CD14-positive monocyte (primary cell): ENCODE data around the gene POMGNT2. TPM values are rescaled to one million over a fixed set of nuclear protein-coding genes. Genes with fewer than 3 reads are reported as not detected.

Experiments used
- DNase-seq, 3 donors: peaks; one replicate each; pipeline ENCODE4 v3.0.0-alpha.2; 2011 to 2022
- H2AFZ ChIP-seq: 2 replicates; pipeline ENCODE4 v1.6.0; 2012; ENCODE audit warnings: mild to moderate bottlenecking, low read depth, low read length, inconsistent platforms; ENCODE audit not compliant: insufficient read depth, poor library complexity, severe bottlenecking
- H3K27ac ChIP-seq, 2 donors: 1 replicate in 1 of 2; 2 replicates in 1 of 2; pipeline ENCODE4 v1.5.1; 2012 to 2013; ENCODE audit warnings: low read length in 2 of 2, control low read depth in 1 of 2, inconsistent platforms in 1 of 2, low read depth in 1 of 2, mild to moderate bottlenecking in 1 of 2
- H3K27me3 ChIP-seq, 2 donors: one replicate each; pipeline versions ENCODE4 v1.6.0 to v1.6.1; 2011 to 2013; ENCODE audit warnings: low read length in 2 of 2; ENCODE audit not compliant: control insufficient read depth in 2 of 2, insufficient read depth in 2 of 2
- H3K36me3 ChIP-seq, 2 donors: replicated peaks in 1 of 2; 1 replicate in 1 of 2; 2 replicates in 1 of 2; pipeline versions ENCODE4 v1.5.1 to v1.6.1; 2012 to 2013; ENCODE audit warnings: low read length in 2 of 2, control low read depth in 1 of 2, inconsistent platforms in 1 of 2, mild to moderate bottlenecking in 1 of 2; ENCODE audit not compliant: insufficient read depth in 2 of 2, control insufficient read depth in 1 of 2
- H3K4me1 ChIP-seq, 2 donors: 1 replicate in 1 of 2; 2 replicates in 1 of 2; pipeline versions ENCODE4 v1.5.1 to v1.6.1; 2012 to 2013; ENCODE audit warnings: low read length in 2 of 2, control low read depth in 1 of 2, inconsistent platforms in 1 of 2, mild to moderate bottlenecking in 1 of 2, moderate library complexity in 1 of 2; ENCODE audit not compliant: insufficient read depth in 2 of 2, control insufficient read depth in 1 of 2
- H3K4me2 ChIP-seq: replicated peaks from 2 replicates; pipeline ENCODE3; 2012; ENCODE audit warnings: low read length, moderate library complexity, mild to moderate bottlenecking; ENCODE audit not compliant: poor library complexity, severe bottlenecking; ENCODE audit errors: extremely low read depth
- H3K4me3 ChIP-seq, 3 experiments: fragments of 200-600 bp in 1 of 3; sonication (generic) in 1 of 3; replicated peaks in 1 of 3; 1 replicate in 2 of 3; 2 replicates in 1 of 3; pipeline ENCODE4 v1.5.1; 2011 to 2013; ENCODE audit warnings: low read length in 3 of 3, mild to moderate bottlenecking in 3 of 3, control low read depth in 2 of 3, low read depth in 2 of 3, inconsistent platforms in 1 of 3, moderate library complexity in 1 of 3
- H3K79me2 ChIP-seq: 2 replicates; pipeline ENCODE4 v1.6.0; 2012; ENCODE audit warnings: mild to moderate bottlenecking, control low read depth, inconsistent platforms, low read length, moderate library complexity; ENCODE audit not compliant: insufficient read depth
- H3K9ac ChIP-seq: 2 replicates; pipeline ENCODE4 v1.6.0; 2017; ENCODE audit warnings: low read length, mild to moderate bottlenecking; ENCODE audit not compliant: insufficient read depth, poor library complexity, severe bottlenecking
- H3K9me3 ChIP-seq, 2 donors: replicated peaks in 1 of 2; 1 replicate in 1 of 2; 2 replicates in 1 of 2; pipeline versions ENCODE4 v1.5.1 to v1.6.1; 2012 to 2013; ENCODE audit warnings: low read length in 2 of 2, control low read depth in 1 of 2; ENCODE audit not compliant: control insufficient read depth in 1 of 2, insufficient read depth in 1 of 2
- H4K20me1 ChIP-seq: 2 replicates; pipeline ENCODE4 v1.6.0; 2012; ENCODE audit warnings: mild to moderate bottlenecking, low read length, control low read depth, moderate library complexity; ENCODE audit not compliant: insufficient read depth
- H3K27ac Mint-ChIP-seq, 7 donors: one replicate each; pipeline ENCODE4 v1.8.0; 2020; ENCODE audit warnings: mild to moderate bottlenecking in 7 of 7, mixed read lengths in 7 of 7, moderate library complexity in 6 of 7, inconsistent platforms in 2 of 7
- H3K27me3 Mint-ChIP-seq, 3 donors: one replicate each; pipeline ENCODE4 v1.8.0; 2021 to 2022; ENCODE audit warnings: low read depth in 3 of 3, mild to moderate bottlenecking in 3 of 3, mixed read lengths in 3 of 3, moderate library complexity in 3 of 3, inconsistent platforms in 1 of 3
- H3K36me3 Mint-ChIP-seq, 2 donors: one replicate each; pipeline ENCODE4 v1.8.0; 2020; ENCODE audit warnings: mixed read lengths in 2 of 2, inconsistent platforms in 1 of 2, mild to moderate bottlenecking in 1 of 2
- H3K4me1 Mint-ChIP-seq: one replicate; pipeline ENCODE4 v1.8.0; 2020; ENCODE audit warnings: mild to moderate bottlenecking, mixed read lengths
- H3K4me3 Mint-ChIP-seq, 2 donors: one replicate each; pipeline ENCODE4 v1.8.0; 2020; ENCODE audit warnings: mild to moderate bottlenecking in 2 of 2, mixed read lengths in 2 of 2, moderate library complexity in 1 of 2
- H3K9me3 Mint-ChIP-seq, 7 donors: one replicate each; pipeline ENCODE4 v1.8.0; 2020 to 2022; ENCODE audit warnings: mixed read lengths in 7 of 7, mild to moderate bottlenecking in 6 of 7, moderate library complexity in 6 of 7, inconsistent platforms in 2 of 7
- WGBS: methylation state at CpG from one replicate; pipeline ENCODE4 v1.1.5; 2013; ENCODE audit warnings: missing lambda C conversion rate; ENCODE audit not compliant: insufficient coverage; 5-methylcytosine and 5-hydroxymethylcytosine counted together
- intact Hi-C, 2 donors: fragments of 100-400 bp; cut with micrococcal nuclease; formaldehyde crosslinking; loops; one replicate each; pipeline versions ENCODE4 v1.15.0 to v1.15.1; 2023
- polyA plus RNA-seq, 3 donors: library from polyadenylated mRNA; depleted of rRNA in 1 of 3; unstranded in 2 of 3; stranded (reverse) in 1 of 3; fragments of 300-500 nt in 2 of 3; fragments of >200 nt in 1 of 3; fragmentation: Illumina TruSeq in 2 of 3; gene quantifications; 1 replicate in 2 of 3; 2 replicates in 1 of 3; pipeline ENCODE4 v1.2.3, GENCODE V29; 2012 to 2021
- TF ChIP-seq, protein P1 (sequence below): fragments of 200-600 bp; IDR thresholded peaks from one replicate; pipeline ENCODE4 v1.8.0; 2022; ENCODE audit warnings: antibody characterized with exemption, mild to moderate bottlenecking

Gene POMGNT2
- polyA plus RNA-seq, 3 donors: 4.3 to 5.1 (median 4.4) TPM

DNA sequence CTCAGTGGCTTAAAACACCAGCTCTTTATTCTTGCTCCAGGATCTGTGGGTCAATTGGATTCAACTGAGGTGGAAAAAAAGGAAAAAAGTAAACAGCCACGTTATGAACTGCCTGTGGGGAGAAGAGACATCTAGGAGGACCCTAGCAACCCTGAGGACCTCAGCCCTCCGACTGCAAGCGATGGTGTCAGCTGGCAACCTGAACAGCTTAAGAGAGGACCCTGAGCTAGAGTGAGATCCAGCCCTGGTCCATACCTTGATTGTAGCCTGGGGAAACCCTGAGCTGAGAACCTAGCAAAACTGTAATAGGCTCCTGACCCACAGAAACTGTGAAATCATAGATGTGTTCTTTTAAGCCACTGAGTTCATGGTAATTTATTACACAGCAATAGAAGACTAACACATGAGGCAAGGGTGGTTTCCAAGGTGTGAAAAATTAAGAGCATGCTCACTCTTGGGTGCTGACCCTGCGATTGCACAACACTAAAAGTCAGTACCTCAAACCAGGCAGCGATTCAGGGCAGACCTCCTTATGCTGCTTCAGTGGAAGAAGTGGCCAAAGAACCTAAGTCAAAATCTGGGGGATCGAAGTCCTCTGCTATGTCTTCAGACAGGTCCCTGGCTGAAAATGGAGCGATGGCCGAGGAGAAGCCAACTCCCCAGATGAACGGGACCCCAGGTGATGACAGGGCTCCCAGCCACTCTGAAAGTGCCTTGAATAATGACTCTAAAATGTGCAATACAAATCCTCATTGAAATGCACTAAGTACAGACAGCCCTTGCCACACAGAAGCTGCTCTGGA lies 69.1 kb downstream of the POMGNT2 start:
- Histone ChIP-seq H3K4me1 (peaks cover 0 to 2% of the 10 kb centered on the region in 2 donors), H3K9me3 (no peaks in the 10 kb centered on the region), H2AFZ (no peak overlapping the region), H3K36me3 (no peaks in the 10 kb centered on the region), H3K9ac (no peak overlapping the region), H3K27ac (no peak overlapping the region), H3K27me3 (no peaks in the 10 kb centered on the region), H4K20me1 (no peaks in the 10 kb centered on the region), H3K4me2 (no peak overlapping the region), H3K4me3 (no peak overlapping the region), H3K79me2 (no peaks in the 10 kb centered on the region)
- DNase-seq: no peak
- no peak overlapping the region for H3K4me3 Mint-ChIP-seq
- H3K27ac Mint-ChIP-seq: no peak overlapping the region
- H3K4me1 Mint-ChIP-seq: peaks cover 4% of the 10 kb centered on the region
- TF ChIP-seq, protein P1, sequence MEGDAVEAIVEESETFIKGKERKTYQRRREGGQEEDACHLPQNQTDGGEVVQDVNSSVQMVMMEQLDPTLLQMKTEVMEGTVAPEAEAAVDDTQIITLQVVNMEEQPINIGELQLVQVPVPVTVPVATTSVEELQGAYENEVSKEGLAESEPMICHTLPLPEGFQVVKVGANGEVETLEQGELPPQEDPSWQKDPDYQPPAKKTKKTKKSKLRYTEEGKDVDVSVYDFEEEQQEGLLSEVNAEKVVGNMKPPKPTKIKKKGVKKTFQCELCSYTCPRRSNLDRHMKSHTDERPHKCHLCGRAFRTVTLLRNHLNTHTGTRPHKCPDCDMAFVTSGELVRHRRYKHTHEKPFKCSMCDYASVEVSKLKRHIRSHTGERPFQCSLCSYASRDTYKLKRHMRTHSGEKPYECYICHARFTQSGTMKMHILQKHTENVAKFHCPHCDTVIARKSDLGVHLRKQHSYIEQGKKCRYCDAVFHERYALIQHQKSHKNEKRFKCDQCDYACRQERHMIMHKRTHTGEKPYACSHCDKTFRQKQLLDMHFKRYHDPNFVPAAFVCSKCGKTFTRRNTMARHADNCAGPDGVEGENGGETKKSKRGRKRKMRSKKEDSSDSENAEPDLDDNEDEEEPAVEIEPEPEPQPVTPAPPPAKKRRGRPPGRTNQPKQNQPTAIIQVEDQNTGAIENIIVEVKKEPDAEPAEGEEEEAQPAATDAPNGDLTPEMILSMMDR: no peak
- H3K9me3 Mint-ChIP-seq: peaks cover 0 to 3% (median 0%) of the 10 kb centered on the region in 7 donors
- intact Hi-C loops: no loop called here
- 90% methylated on average over 8 of the region's 9 CpGs for WGBS
- no peaks in the 10 kb centered on the region for H3K36me3 Mint-ChIP-seq
- peaks cover 1 to 2% (median 2%) of the 10 kb centered on the region in 3 donors for H3K27me3 Mint-ChIP-seq

DNA sequence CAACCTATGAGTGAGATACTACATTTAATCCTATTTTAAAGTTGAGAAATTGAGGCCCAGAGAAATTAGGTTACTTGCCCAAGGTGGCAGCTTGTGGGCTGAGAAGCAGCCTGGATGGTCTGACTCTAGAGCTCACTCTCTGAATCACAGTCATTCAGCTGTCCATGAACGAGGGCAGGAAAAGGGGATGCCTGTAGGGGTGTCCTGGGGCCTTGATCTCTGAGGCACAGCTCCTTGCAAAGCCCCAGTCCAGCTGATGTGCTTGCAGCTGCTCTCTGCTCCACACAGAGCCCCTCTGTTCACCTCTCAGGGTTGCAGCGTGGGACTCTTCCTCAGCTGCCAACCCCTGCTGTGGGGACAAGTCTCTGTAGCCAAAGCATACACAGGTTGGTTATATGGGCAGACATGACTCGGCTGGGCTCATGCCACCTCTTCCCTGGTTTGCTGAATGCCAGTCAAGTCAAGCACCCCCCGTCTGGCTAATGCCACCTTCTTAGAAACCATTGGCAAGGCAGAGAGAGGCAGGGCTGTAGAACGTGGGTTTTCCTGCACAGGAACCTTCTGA lies 70.0 kb downstream of the POMGNT2 start:
- intact Hi-C loops: no loop called here
- Mint-ChIP-seq H3K9me3 (peaks cover 0 to 6% (median 0%) of the 10 kb centered on the region in 7 donors), H3K4me1 (peaks cover 13% of the 10 kb centered on the region), H3K36me3 (no peaks in the 10 kb centered on the region), H3K27ac (no peak overlapping the region), H3K27me3 (peaks cover 1 to 2% (median 2%) of the 10 kb centered on the region in 3 donors), H3K4me3 (no peak overlapping the region)
- no peak overlapping the region for H3K9ac ChIP-seq
- no peaks in the 10 kb centered on the region for H3K36me3 ChIP-seq
- WGBS: 90% methylated on average over 5 of the region's 5 CpGs
- no peak overlapping the region for H2AFZ ChIP-seq
- H3K4me1 ChIP-seq: peaks cover 8 to 12% of the 10 kb centered on the region in 2 donors
- TF ChIP-seq, protein P1: no peak
- H3K4me2 ChIP-seq: no peak overlapping the region
- H3K27ac ChIP-seq: no peak overlapping the region
- H4K20me1 ChIP-seq: no peaks in the 10 kb centered on the region
- no peaks in the 10 kb centered on the region for H3K9me3 ChIP-seq
- H3K27me3 ChIP-seq: no peaks in the 10 kb centered on the region
- no peak overlapping the region for H3K4me3 ChIP-seq
- no peak for DNase-seq
- H3K79me2 ChIP-seq: no peaks in the 10 kb centered on the region
